HG03159 (cell line): ENCODE measurements around the gene GUCY2D.

ENCODE experiments used
- ATAC-seq: cut with Tn5 transposase; IDR thresholded peaks from one replicate; pipeline ENCODE4 v1.9.1; 2021; ENCODE audit warnings: mild to moderate bottlenecking, moderate library complexity; ENCODE audit not compliant: unreplicated experiment

GUCY2D gene

DNA sequence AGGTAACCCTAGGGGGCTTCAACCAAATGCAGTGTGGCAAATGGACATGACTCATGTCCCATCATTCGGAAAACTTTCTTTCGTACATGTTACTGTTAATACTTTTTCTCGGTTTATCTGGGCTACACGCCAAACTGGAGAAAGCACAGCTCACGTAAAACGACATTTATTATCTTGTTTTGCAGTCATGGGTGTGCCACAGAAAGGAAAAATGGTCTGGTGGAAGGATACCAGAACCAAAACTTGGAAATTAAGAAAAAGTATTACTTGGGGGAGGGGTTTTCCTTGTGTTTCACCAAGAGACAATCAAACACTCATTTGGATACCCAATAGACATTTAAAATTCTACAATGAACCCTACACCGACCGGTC lies 60.0 kb downstream of the GUCY2D start:
- ATAC-seq = no peak

DNA sequence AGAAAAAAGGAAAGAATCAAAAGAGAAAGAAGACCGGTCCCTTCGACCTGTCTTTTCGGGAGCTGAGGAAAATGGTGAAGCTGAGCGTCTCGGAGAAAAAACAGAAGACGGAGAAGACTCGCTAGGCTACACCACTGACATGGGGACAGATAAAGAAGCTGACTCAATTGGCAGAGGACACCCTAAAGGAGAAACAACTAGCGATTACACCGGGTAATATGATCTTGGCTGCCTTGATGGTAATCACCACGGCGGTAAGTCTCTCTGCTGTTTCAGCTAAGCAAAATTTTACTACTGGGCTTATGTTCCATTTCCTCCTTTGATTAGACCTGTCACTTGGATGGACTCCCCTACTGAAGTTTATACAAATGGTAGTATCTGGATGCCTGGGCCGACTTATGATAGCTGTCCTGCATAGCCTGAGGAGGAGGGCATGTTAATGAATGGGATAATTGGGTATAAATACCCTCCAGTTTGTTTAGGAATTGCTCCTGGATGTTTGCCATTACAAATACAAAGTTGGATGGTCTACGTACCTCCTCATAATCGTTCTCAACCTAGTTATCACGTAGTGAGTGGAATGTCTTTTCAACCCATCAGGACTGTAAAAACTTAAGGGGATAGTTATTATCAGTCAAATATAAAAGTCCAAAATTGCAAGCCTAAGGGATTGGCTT lies 60.5 kb downstream of the GUCY2D start:
- ATAC-seq = no peak

GRCh38 chr17:8063761-8064534 lies 61.5 kb downstream of the GUCY2D start:
- ATAC-seq = no peak

GRCh38 chr17:8064561-8065019 lies 62.2 kb downstream of the GUCY2D start:
- ATAC-seq = no peak

- no peak for ATAC-seq
These were observed 64.7 kb downstream of the GUCY2D start for GRCh38 chr17:8066841-8067775.

GRCh38 chr17:8067806-8068205 lies 65.4 kb downstream of the GUCY2D start:
- ATAC-seq = no peak

DNA sequence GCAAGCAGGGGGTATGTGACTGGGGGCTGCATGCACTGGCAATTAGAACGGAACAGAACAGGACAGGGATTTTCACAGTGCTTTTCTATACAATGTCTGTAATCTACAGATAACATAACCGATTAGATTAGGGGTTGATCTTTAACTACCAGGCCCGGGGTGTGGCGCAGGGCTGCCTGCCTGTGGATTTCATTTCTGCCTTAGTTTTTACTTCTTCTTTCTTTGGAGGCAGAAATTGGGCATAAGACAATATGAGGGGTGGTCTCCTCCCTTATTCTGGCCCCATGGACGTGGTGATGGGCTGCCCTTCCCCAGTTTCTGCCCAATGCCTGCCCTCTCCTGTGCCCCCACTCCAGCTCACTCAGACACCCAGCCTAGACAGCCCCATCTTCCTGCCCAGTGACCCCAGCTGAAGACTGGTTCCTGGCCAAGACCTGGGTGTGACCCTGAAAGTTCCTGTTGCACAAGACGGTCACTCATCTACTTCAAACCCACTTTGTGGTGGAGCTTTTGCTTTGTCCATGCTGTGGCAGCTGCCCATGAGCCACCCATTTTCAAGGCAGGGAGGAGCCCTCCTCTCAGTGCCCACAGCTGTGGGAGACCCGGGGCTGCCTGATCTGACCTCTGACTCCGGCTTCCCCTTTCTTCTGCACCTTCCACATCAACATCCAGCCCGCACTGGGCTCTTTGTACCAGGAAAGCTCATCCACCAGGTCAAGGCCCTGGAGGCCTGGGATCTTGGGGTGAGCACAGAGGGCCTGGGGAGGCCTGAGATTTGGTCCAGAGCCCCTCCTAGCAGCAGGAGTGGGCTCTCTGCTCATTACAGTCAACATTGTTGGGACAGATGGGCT lies 66.5 kb downstream of the GUCY2D start:
- ATAC-seq = no peak

DNA sequence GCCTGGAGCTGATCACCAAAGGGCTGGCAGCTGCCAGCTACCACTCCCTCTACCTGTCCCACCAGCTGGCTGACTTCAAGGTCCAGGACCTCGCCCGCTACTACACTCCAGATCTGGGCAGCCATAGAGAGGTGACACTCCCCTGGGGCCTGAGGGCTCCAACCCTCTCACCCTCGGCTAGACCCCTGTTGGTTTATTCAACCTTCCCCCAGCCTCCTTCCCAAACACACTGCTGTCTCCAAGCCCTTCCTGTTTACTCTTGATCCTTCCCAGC lies 67.1 kb downstream of the GUCY2D start:
- no peak for ATAC-seq
